GM12891 (cell line): ENCODE results near the gene MISP.

Experiments used
- PAX5 ChIP-seq: IDR thresholded peaks from 2 replicates; pipeline ENCODE4 v1.6.1; 2011; ENCODE audit warnings: low read length, moderate library complexity, mild to moderate bottlenecking; ENCODE audit not compliant: insufficient read depth, severe bottlenecking
- POLR2A ChIP-seq: IDR thresholded peaks from 2 replicates; pipeline ENCODE4 v1.6.1; 2011; ENCODE audit warnings: low read depth, low read length, control low read depth
- POLR2AphosphoS5 ChIP-seq: IDR thresholded peaks from 2 replicates; pipeline ENCODE4 v1.6.1; 2011; ENCODE audit warnings: low read depth, low read length, control low read depth
- POU2F2 ChIP-seq: IDR thresholded peaks from 2 replicates; pipeline ENCODE4 v1.6.1; 2011; ENCODE audit warnings: low read depth, mild to moderate bottlenecking, control low read depth, low read length, moderate library complexity
- SPI1 ChIP-seq: IDR thresholded peaks from 2 replicates; pipeline ENCODE4 v1.6.1; 2011; ENCODE audit warnings: low read depth, low read length, control low read depth
- TAF1 ChIP-seq: IDR thresholded peaks from 2 replicates; pipeline ENCODE4 v1.6.1; 2011; ENCODE audit warnings: low read depth, low read length, control low read depth

GRCh38 chr19:795073-795611, 44.2 kb downstream of the MISP start:
- TF ChIP-seq POLR2A = no peak
- no peak for TF ChIP-seq POLR2AphosphoS5
- no peak for TF ChIP-seq POU2F2
- TF ChIP-seq SPI1 = no peak
- TF ChIP-seq TAF1 = no peak
- no peak for TF ChIP-seq PAX5
